DMS153 treated with DMSO at 0.1 percent for 48 hours (cell line): ENCODE measurements around the gene TDRD9.
"Not testable (repeated sequence)": the region's sequence is repeated elsewhere in the genome, so short reads cannot be mapped to it uniquely, and the experiment has no call there.

ENCODE experiments used
- DNase-seq: peaks from one replicate; lab custom pipeline; 2025; ENCODE audit not compliant: unreplicated experiment; lab: John Stamatoyannopoulos, UW

TDRD9 gene

GRCh38 chr14:103928011-103928890 is at the start of gene TDRD9:
TSS of gene TDRD9 (plus strand) at chr14:103928456. CDS start at chr14:103928510, 54 bp downstream.
- DNase-seq: no peak

GRCh38 chr14:103879118-103879569 is 49.1 kb upstream of the TDRD9 start:
- DNase-seq: no peak

GRCh38 chr14:103879570-103880347 is 48.5 kb upstream of the TDRD9 start:
- no peak for DNase-seq

- no peak for DNase-seq
Observed at GRCh38 chr14:103880348-103881267, 47.6 kb upstream of the TDRD9 start.

DNA sequence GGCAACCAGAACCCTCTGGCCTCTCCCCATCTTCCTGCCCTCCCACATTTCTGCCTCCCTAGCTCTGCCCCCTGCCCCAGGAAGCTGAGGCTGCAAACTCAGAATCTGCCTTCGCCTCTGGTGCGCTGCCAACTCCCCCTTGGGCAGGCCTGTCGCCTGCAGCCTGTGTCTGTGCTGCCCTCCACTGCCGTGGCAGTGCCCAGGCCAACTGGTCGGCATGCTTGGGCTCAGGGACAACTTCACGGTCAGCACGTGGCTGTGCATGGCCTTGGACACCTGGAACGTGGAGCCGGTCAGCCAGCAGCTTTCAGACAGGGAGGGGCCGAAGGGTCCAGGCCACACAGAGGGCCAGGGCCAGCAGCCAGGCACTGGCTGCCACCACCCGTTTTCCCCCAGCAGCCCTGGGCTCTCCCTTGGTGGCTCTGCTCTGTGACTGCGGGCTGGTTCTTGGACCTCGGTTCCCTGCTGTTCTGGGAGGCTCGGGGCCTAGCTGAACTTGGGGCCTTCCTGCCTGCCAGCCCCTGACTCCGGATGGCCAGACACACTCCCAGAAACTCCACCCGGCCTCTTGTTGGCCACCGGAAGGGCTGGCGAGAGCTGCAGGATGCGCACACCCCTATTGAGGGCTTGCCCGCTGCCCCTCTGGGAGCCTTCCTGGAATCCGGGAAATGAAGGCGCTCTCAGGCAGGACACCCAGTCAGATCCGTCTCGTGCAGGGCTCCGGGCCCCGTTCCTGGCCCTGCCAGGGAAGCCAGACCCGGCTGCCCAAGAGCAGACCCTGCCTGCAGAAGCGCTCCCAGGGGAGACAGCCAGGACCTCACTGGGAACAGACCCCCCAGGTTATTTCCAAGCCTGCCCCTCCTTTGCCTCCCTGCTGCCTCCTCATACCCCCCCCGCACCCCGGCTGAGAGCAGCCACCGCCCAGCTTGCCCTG is 46.7 kb upstream of the TDRD9 start:
- DNase-seq: no peak

DNA sequence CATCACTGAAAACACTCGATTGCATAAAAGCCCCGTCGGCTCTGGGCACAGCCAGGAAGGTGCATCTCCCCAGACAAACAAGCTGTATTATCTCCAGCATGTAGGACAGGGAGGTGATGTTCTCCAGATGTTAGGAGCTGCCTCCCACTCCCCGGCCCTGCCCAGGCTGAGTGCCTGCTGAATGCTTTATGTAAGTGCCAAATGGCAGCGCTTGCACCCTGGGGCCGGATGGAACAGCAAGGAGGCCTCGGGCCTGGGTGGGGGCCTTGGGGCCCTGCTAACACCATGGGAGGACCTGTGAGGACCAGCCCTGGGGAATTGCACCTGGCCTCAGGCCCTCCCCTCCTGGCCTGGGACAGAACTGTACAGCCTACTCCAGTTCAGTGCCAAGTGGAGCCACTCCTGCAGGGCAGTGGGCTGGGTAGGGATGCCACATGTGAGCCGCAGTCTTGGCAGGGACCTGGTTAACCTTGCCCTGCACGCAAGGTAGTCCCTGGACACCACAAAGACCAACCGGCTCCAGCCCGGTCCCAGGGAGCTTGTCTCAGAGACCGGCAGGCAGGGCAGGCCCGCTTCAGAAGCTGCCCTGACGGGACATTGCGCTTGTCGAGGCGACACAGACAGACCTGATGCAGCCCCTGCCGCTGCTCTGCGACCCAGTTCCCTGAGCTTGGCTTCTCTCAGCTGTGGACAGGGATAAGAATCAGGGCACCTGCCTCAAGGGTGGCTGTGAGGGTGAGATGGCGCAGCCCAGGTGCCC is 45.6 kb upstream of the TDRD9 start:
- no peak for DNase-seq

- DNase-seq: no peak
Observed at GRCh38 chr14:103883263-103883523, 45.1 kb upstream of the TDRD9 start.

- no peak for DNase-seq
Observed at GRCh38 chr14:103884854-103885253, 43.4 kb upstream of the TDRD9 start.

DNA sequence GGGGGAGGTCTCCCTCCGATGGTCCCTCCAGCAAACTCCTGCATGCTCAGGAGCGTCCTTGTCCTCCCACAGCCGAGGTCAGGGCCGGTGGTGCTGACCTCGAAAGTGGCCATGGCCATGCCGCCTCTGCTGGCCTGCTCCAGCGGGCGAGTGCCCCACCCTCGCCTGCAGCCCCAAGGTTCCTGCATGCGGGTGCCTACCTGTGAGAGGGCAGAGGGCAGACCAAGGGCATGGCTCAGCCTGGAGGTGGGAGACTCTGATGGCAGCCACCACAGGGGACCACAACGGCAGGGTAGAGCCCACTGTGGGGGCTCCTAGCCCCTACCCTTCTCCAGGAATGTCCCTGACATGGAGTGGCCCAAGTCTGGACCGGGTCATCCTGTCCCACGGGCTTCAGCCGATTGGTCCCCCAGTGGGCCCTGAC is 42.7 kb upstream of the TDRD9 start:
- no peak for DNase-seq

DNA sequence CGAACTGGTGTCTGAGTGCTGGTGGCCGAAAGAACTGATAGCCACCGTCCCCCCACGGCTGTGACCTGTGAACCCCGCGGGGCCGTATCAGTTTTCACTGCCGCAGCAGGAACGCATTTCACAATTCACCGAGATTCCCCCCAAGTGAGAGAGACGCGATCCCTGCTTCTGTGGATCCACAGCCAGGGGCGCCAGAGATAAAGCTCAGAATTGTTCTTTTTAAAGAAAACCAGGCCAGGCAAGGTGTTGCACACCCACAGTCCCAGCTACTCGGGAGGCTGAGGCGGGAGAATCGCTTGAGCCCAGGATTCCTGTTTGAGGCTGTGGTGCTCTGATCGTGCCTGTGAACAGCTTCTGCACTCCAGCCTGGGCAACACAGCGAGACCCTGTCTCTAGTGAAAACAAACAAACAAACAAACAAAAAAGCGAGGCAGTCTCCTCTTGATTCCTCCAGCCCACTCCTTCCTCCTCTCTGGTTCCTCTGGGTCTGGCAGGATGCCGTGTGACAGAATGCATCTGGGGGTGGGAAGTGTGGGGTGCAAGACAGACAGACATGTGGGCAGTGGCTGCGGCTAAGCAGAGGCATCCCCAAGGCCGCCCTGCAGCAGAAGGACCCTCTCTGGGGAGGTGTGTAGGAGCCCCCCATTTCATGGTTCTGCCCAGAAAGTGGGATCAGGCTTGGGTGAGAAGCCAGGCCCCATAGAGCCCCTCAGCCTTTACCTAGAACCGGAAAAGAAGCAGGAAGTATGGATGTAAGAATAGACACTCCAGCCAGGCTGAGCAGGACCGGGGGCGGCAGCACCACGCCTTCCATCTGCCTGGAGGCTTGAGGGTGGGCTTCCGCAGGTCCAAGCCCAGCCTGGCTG is 41.7 kb upstream of the TDRD9 start:
- no peak for DNase-seq

GRCh38 chr14:103887170-103887501 is 41.1 kb upstream of the TDRD9 start:
- no peak for DNase-seq

DNA sequence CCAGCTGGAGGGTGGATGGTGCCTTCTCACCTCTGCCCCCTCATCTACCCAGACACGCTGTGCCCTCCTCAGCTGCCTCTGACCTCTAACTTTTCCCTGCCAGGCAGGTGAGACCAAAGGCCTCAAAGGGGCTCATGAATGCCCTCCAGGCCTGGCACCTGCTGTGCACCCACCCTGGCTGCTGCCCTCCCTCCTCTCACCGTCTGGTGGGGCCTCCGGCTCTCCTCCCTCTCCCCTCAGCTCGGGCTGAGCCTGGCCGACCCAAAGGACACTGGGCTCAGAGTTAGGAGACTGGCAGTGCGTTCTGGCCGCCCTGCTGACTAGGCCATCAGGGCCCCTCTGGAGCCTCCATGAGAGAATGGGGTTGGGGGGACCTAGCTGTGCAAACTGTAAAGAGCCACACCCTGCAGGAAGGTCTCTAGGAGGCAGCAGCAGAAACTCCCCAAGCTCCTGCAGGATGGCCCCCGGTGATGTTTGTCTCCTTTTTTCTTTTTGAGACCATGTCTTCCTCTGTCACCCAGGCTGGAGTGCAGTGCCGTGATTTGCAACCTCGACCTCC is 40.6 kb upstream of the TDRD9 start:
- DNase-seq: no peak

GRCh38 chr14:103889002-103889312 is 39.3 kb upstream of the TDRD9 start:
- DNase-seq: not testable (repeated sequence)

DNA sequence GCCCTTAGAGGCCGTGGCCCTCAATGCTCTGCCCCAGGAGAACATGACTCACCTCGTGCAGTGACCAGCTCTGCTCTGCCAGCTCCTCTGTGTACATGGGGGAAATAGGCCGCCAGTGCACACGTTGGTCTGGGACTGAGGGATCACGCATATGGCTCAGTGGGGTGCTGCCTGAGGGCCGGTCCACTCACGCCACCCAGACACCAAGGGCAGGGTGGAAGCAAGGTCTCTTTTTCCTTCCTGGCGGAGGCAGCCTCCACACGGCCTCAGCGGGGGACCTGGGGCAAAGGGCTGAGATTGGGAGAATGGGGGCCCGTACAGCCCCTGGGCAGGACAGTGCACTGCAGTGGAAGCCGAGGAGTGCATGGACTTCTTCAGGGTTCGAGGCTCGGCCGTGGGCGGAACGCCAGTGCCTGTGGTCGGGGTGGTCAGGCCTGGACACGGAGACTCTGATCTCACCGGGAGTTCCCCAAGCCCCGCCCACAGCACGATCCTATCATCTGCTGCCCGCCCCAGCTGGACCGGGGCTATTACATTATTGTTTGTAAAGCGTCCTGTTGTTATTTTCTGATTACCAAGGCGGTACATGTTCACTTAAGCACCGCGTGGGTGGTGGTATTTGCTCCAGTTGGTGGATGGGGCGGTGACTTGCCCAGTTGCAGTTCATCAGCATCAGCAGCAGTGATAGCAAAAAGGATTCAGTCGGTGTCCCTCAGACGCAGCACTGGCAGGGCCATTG is 38.8 kb upstream of the TDRD9 start:
- no peak for DNase-seq

DNA sequence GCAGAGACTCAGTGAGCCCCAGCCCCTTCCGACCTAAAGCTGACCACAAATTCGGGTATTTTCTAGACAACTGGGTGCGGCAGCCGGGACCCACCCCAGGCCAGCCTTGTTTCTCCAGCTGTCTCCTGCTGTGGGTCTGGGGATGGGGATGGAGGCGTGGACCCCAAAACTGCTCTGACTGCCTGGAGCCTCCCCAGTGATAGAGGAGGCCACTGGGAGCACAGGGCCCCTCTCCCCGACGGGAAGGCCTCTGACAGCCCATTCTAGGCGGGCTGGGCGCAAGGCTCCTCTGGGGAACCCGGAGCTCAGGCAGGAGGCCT is 38.2 kb upstream of the TDRD9 start:
- no peak for DNase-seq

- no peak for DNase-seq
Observed at GRCh38 chr14:103890821-103891666, 37.2 kb upstream of the TDRD9 start.

DNA sequence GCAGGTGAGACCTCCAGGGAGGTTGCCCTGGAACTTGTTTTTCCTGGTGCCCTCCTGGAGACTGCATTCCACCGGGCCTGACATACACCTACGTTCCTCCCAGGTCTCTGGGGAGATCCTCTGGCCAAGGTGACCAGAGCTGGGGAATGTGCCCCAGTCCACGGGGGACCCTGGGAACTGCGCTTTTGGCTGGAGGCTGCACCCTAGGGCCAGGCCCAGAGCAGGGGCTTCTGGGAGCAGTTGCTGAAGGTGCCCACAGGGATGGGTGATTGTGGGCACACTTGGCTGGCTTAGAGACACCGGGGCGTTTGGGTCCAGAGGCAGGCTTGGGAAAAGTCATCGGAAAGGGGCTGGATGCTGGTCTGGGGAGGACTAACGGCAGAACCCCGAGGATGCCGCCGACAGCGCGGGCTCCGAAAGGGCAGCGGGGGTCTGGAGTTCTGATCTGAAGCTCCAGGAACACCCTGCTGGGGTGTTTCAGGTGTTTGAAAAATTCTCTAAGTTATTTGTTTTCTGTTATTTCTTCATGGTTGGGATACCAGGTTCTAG is 36.5 kb upstream of the TDRD9 start:
- no peak for DNase-seq
